Stimulated activated CD4-positive, alpha-beta T cell treated with anti-CD3 and anti-CD28 coated beads, Interleukin-15, amount 100 ng/mL, for 48 hours (primary cell): ENCODE results near the gene BPTF.
"Not testable (repeated sequence)": the region's sequence is repeated elsewhere in the genome, so short reads cannot be mapped to it uniquely, and the experiment has no call there.

ENCODE experiments used
- DNase-seq, 2 donors: peaks; one replicate each; pipeline ENCODE4 v3.0.0-alpha.2; 2020; ENCODE audit warnings: low read depth in 2 of 2

The BPTF gene

DNA sequence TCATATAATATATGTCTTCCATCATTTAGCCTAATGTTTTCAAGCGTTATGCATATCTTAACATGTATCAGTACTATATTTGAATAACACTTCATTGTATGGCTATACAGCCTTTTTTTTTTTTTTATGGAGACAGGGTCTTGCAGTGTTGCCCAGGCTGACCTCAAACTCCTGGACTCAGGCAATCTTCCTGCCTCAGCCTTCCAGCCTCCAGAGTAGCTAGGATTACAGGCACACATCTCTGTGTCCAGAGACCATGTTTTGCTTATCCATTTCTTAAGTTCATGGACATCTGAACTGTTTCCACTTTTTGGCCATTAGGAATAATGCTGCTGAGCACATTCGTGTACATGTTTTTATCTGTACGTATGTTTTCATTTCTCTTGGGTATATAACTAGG is 7.8 kb downstream of the BPTF start:
- no peak for DNase-seq

DNA sequence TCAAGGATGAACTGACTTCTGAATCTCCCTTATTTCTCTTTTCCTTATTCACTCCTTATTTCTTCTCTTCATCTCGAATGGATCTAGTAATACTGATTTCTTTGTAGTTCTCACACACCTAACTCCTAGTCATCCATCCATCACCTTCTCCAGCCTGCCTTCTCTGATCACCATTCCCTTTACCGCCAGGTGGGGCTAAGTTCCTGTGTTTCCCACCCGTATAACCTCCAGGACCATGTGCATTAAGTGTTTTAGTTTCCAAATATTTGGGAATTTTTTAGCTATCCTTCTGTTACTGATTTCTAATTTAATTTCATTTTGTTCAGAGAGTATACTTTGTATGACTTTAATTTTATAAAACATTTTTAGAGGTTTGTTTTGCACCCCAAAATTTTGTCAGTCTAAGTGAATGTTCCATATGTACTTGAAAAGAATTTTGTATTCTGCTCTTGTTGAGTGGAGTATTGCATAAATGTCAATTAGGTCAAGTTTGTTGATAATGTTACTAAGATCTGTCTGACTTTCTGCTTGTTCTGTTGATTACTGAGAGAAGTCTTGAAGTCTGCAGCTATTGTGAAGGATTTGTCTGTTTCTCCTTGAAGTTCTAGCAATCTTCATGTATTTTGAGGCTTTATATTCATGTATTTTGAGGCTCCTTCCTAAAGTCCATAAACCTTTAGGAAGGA is 8.8 kb downstream of the BPTF start:
- no peak for DNase-seq

DNA sequence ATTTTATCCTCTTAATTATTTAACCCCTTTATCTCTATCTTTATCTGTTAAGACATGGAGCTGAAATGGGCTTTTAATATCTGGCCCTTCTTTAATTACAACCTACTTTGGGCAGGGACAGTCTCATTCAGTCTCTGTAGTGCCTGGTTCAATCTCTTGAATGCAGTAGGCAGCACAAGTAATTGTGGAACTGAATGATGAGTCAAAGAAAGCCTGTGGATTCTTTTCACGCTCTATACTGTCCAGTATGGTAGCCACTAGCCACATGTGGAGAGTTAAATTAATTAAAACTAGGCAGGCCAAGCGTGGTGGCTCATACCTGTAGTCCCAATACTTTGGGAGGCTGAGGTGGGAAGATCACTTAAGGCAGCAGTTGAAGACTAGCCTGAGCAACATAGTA is 9.3 kb downstream of the BPTF start:
- no peak for DNase-seq

DNA sequence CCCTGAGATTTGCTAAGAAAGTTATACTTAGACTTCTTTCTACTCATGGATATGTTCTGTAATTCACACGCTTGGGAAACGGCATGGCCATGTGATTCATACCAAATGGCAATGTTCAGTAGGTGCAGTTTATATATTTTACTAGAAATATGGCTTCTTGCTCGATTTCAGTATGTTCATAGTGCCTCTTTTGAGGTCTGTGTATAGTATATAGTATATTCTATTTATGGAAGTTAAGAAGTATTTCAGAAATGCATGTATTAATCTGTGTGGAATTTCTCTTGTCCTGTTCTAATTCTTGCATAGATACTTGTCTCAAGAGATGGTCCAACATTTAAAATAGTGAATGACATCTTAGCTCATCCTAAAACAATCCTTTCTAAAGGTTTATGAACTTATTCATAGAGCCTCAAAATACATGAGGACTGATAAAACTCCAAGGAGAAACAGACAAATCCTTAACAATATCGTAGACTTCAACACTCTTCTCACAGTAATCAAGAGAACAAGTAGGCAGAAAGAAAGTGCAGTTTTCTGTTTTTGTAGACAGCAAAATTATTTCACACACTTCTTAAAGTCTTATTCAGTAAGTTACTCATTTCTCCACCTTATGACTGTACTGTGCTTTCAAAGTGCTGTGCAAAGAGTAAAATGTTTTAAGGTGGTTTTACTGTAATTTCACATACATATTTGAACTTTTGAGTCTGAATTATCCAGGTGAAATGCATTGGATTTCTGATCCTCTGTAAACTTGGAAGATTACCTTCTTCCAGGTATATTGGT is 11.1 kb downstream of the BPTF start:
- no peak for DNase-seq

DNA sequence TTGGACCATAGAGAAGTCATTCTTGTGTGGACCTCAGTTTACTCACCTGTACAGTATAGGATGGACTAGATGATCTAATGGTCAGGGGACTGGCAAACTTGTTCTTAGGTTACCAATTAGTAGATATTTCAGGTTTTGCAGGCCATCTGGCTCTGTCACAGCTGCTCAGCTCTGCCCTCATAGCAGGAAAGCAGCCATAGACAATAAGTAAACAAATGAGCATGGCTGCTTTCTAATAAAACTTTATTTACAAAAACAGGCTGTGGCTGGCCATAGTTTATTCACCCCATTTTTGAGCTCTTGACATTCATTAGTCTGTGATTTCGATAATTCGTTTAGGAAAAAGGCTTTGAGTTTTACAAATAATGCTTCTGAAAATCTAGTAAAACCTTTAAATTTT is 12.7 kb downstream of the BPTF start:
- DNase-seq = no peak

DNA sequence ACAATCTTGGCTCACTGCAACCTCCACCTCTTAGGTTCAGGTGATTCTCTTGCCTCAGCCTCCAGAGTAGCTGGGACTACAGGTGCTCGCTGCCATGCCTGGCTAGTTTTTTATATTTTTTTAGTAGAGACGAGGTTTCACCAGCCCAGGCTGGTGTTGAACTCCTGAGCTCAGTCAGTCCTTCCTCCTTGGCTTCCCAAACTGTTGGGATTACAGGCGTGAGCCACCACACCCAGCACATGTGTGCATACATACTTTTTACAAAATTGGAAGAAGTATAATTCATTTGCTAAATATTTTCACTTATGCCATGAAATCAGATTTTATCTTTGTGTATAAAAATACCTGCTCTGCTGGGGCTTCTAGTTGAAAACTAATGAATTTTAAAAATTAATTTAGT is 13.2 kb downstream of the BPTF start:
- no peak for DNase-seq

DNA sequence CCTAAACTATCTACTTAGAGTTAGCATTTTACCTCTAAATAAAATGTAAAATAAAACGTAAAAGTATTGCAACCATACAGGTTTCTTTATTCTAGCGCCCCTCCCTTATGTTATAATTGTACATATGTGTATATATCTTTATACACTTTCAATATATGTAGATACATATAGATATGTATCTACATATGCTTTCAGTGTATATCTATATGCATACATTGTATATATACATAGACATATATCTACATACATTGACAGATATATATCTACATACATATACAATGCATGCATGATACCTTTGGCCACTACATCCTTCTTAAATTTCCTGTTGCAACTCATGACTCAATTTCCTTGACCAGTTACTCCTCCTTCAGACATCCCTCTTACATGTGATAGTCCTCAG is 16.7 kb downstream of the BPTF start:
- no peak for DNase-seq

DNA sequence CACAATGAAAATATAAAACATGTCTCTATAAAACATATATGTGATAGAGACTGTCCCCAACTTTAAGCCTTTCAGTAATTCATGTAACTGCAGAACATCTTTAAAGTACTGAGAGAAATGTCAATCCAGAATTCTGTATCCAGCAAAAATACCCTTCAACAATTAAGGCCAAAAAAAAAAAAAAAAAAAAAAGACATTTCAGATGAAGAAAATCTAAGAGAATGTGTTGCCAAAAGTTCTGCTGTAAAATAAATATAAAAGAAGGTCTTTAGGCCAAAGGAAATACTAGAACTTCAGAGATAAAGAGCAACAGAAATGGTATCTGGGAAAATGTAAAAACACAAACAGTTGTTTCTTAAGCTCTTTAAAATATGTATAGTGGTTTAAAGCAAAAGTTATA is 17.3 kb downstream of the BPTF start:
- no peak for DNase-seq

DNA sequence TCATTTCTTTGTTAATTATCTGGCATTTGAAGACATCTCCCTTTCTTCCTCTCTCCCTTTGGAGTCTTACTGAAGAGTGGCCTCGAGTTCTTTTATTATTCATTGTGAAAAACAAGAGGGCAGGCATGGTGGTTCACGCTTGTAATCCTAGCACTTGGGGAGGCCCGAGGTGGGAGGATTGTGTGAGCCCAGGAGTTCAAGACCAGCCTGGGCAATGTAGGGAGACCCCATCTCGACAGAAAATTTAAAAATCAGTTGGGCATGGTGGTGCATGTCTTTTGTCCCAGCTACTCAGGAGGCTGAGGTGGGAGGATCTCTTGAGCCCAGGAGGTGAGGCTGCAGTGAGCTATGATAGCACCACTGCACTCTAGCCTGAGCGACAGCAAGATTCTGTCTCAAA is 20.1 kb downstream of the BPTF start:
- no peak for DNase-seq

DNA sequence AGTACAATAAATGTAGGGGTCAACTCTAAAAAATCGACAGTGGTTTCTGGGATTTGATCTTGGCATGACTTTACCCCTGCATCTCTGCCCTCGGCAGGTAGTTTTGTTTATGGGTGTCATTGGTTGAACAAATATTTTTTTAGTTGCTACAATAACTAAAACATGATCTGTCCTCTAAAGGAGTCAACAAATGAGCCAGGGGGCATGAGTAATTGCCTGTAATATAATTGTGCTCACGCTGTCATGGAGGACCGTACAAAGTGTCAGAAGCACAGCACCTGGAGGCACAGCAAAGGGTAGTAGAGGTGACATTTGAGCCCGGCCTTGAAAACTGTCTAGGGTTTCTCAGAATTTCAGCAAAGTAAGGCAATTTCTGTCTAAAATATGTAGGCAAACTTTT is 22.9 kb downstream of the BPTF start:
- not testable (repeated sequence) for DNase-seq

DNA sequence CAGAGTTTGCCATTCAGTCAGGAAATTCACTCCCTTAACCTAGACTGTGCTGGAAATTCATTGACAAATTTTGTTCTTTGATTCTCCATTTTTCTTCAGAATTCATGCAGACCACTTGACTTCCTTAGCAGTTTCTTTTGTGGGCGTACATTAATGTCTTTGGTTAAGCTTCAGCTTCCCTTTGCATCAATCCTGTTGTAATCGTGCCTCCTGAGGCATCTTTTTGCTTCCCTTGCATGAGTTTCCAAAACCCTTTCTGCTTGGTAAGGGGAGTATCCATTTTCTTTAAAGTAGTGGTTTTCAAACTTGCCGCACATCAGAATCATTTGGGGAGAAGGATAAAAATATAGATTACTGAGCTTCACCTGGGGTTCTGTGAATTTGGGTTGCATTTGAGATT is 23.5 kb downstream of the BPTF start:
- DNase-seq = not testable (repeated sequence)

DNA sequence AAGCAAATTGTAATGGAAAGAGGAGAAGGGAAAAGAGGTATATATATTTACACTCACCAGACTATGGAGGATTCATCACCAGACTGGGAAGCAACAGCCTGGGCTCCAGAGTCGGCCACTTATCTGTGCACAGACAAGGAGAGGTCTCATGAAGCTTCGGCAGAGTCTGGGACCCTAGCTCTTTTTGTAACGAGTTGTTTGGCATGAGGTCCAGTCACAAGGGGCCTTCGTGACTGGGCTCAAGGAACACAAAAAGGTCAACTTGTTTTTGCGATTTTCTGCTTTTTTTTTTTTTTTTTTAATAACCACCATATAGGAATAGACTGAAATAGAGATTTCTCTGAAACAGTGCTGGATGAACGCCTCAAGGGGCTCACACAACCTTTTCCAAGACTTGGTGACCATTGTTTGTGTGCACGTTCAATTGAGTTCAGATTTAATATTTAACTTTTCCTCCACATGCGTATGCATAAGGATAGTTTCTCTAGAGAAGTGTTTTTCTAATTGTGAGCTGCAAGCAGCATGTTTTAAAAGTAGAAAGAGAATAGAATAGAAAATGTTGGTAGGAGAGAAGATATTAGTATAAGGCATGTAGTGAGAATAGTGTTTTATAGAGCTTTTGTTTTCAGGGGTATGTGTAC is 25.8 kb downstream of the BPTF start:
- DNase-seq = no peak

DNA sequence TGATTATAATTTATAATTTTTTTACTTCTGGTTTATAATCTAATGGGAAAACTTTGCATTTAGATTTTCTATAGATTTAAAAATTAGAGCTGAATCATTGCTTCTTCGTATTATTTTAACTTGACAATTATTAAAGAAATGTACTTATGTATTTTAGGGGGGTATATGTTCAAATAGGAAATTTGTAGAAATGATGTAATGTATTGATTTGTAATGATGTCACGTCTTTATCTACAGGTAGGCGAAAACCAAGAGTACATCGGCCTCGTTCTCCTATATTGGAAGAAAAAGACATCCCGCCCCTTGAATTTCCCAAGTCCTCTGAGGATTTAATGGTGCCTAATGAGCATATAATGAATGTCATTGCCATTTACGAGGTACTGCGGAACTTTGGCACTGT is 28.4 kb downstream of the BPTF start:
- no peak for DNase-seq

DNA sequence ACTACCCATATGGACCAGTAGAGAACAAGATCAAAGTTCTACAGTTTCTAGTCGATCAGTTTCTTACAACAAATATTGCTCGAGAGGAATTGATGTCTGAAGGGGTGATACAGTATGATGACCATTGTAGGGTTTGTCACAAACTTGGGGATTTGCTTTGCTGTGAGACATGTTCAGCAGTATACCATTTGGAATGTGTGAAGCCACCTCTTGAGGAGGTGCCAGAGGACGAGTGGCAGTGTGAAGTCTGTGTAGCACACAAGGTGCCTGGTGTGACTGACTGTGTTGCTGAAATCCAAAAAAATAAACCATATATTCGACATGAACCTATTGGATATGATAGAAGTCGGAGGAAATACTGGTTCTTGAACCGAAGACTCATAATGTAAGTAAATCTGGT is 29.1 kb downstream of the BPTF start:
- DNase-seq = no peak

DNA sequence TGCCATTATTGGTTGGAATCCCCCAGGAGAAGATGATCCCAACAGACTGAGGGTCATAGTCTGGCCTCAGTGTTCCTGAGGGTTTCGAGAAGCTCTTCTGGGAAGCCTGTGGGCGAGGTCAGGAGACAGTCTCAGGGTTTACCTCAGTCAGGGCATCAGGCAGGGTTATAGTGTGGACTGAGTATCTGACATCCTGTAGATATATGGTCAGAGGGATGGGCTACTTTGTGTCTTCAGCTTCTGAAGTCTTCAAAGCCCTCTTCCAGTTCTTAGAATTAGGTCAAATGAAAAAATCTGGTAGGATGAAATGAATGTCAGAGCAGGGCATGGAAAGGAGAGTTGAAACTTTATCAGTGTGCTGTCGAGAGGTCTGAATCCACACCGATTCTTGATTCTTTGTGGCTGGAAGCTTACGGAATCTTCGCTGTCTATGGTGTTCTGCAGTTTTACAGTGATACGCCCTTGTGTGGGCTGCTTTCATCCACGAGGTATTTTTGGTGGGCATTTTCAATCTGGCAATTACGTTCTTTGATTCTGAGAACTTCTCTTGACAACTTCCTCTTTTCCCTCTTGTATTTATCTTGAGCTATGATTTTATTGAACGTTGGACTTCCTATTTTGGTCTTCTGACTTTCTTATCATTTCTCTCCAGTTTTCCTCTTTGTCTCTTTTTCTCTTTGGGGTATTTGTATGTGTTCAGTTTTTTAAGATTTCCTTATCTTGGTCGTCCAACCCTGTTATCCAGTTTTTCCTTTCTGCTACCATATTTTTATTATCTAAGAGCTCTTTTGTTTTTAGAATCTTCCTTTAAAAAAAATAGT is 30.4 kb downstream of the BPTF start:
- no peak for DNase-seq

DNA sequence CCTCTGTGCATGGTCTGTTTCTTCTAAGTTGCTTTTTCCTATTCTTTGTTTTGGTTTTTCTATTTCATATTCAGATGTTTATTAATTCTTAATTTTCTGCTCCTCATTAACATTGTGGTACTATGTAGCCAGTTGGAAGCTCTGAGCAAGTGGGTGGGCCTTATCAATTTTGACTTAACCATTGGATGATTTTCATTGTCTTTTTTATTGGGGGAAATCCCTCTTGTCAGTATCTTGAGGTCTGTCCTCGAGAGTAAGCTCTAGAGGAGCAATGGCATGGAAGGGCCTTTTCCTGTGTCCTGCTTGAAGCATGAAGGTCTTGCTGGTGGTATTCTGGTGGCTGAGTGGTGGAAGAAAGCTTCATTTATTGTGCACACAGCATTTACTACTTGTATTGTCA is 31.1 kb downstream of the BPTF start:
- not testable (repeated sequence) for DNase-seq

DNA sequence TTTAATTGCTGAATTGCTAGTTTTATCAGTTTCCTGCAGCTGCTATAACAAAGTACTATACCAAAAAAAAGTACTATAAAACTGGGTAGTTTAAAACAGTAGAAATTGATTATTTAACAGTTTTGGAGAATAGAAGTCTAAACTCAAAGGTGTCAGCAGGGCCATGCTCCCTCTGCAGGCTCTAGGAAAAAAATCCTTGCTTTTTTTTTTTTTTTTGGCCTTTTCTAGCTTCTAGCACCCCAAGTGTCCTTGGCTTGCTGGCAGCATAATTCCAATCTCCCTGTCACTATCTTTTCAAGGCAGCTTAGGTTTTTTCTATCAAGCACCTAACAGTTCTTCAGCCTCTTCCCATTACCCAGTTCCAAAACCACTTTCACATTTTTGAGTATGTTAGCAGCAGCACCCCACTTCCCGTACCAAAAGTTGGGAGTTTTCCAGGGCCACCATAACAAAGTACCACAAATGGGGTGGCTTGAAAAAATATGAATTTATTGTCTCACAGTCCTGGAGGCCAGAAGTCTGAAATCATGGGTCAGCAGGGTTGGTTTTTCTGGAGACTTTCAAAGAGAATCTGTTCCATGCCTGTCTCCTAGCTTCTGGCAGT is 37.4 kb downstream of the BPTF start:
- no peak for DNase-seq

DNA sequence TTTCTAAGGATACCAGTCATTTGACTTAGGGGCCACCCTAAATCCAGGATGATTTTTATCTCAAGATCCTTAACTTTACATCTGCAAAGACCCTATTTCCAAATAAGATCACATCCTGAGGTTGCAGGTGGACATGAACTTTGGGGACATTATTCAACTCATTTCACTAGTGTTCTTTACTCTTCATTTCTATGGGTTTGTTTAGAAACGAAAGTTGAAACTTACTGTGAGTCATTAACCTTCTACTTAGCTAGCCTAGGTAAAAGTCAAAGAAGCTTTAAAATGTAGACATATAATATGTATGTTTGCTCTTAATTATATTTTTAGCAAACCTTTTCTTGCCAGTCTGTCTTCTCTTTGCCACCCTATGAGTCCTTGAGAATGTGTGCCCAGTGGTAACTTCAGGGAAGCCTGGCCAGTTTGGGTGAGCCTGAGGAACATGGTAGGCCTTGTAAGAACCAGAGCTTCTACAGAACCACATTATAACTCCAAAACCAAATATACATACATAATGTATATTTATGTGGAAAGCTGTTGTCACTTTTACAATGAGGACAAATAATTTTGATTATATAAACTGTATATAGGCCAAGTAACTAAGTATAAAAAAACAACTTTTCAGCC is 38.4 kb downstream of the BPTF start:
- DNase-seq = no peak

DNA sequence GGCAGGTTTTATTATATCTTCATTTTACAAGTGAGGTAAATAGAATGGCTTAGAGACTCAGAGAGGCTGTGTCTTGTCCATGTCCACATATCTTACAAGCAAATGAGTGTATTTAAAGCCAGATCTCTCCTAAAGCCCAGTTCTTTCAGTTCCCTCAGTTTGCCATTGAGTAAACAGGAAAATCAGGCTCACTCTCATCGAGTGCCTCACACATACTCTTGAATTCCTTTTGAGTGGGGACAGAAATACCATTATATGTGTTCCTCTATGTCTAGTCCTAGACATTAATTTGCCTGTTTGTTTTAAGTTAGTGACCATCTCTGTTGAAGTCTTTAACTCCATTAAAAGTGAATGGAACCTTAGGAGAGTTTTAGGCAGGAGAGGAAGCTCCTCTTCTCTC is 40.1 kb downstream of the BPTF start:
- no peak for DNase-seq

DNA sequence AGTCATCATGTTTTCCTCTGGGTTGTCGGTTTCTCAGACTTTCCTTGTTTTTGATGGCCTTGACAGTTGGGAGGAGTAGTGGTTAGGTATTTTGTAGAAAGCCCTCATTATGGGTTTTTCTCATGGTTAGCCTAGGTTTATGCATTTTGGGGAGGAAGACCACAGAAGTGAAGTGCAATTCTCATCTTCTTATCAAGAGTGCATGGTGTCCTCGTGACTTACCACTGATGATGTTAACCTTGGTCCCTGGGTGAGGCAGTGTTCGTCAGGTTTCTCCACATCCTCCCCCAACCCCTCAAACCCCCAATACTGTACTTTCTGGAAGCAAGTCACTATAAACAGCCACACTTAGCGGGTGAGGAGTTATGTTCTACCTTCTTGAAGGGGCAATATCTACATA is 42.3 kb downstream of the BPTF start:
- no peak for DNase-seq

DNA sequence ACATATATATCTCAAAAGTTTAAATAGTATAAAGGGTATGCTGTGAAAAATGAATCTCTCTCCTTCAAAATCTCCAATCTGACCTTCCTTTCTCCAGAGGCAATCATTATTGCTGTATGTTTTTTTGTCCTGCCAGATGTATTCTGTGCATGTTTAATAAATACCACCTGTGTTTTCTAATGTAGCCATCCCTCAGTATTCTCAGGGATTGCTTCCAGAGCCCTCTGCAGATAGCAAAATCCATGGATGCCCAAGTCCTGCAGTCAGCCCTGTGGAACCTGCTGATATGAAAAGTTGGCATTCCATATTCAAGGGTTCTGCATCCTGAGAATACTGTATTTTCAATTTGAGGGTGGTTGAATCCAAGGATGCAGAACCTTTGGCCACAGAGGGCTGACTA is 42.9 kb downstream of the BPTF start:
- DNase-seq = no peak
